Measurements from ENCODE around the gene PIGS.

DNA sequence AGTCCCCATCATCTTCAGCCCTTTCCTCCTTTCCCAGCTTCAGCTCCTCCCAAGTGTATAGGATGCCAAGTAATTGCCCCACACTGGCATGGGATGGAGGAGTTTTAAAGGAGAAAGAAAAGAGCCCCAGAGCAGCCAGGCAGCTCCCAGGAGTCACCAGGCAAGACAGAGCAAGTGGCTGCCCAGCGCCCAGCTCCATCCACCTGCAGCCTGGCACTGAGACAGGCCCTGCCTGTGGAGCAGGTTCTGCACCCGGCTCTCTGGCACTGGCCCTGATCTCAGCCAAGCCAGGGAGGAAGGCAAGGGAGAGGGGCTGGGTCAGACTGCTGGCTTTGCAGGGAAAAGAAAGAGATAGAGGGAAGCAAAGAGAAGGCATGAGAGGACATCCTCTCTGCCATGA is 43.5 kb downstream of the PIGS start:
- TF ChIP-seq, protein P1, sequence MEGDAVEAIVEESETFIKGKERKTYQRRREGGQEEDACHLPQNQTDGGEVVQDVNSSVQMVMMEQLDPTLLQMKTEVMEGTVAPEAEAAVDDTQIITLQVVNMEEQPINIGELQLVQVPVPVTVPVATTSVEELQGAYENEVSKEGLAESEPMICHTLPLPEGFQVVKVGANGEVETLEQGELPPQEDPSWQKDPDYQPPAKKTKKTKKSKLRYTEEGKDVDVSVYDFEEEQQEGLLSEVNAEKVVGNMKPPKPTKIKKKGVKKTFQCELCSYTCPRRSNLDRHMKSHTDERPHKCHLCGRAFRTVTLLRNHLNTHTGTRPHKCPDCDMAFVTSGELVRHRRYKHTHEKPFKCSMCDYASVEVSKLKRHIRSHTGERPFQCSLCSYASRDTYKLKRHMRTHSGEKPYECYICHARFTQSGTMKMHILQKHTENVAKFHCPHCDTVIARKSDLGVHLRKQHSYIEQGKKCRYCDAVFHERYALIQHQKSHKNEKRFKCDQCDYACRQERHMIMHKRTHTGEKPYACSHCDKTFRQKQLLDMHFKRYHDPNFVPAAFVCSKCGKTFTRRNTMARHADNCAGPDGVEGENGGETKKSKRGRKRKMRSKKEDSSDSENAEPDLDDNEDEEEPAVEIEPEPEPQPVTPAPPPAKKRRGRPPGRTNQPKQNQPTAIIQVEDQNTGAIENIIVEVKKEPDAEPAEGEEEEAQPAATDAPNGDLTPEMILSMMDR (IDR thresholded peaks at IDR 0.05) = no peak
- no peak for TF ChIP-seq POLR2A (IDR thresholded peaks at IDR 0.05)
- TF ChIP-seq POLR2AphosphoS5 (IDR thresholded peaks at IDR 0.05) = no peak
